ENCODE results near the gene MRPL4. TPM values are rescaled to one million over a fixed set of nuclear protein-coding genes. Genes with fewer than 3 reads are reported as not detected.

The MRPL4 gene
- total RNA-seq, 1 experiment from 2014 or later = 146 TPM

GRCh38 chr19:10292789-10293636 lies 41.0 kb downstream of the MRPL4 start:
- Histone ChIP-seq H4K20me1 (ENCODE audit: insufficient read depth) (no peaks in the 10 kb centered on the region), H3K9me2 (ENCODE audit: insufficient read depth) (no peaks in the 10 kb centered on the region), H3K4me1 (ENCODE audit: control insufficient read depth in 1 of 2, insufficient read depth in 2 of 2, low read length in 2 of 2) (peaks cover 13 to 48% of the 10 kb centered on the region in 2 experiments), H3K27me3 (ENCODE audit: insufficient read depth, low read length) (no peaks in the 10 kb centered on the region), H3K4me2 (ENCODE audit: low read length) (peak overlapping the region; percentile 100), H3K9me3 (ENCODE audit: control insufficient read depth in 1 of 2, insufficient read depth in 1 of 2, low read depth in 1 of 2, low read length in 2 of 2) (no peaks in the 10 kb centered on the region), H3K79me2 (ENCODE audit: insufficient read depth, low read length) (peaks cover 16% of the 10 kb centered on the region; the same call in 1 of the 2 replicates), H3K36me3 (ENCODE audit: control insufficient read depth in 1 of 2, insufficient read depth in 2 of 2, low read length in 2 of 2) (peaks cover 2 to 23% of the 10 kb centered on the region in 2 experiments; a peak in 2 of 4 replicates), H3K27ac (ENCODE audit: low read depth, low read length) (peak overlapping the region; percentile 48; the same call in 1 of the 2 replicates), H3K9ac (ENCODE audit: low read length) (no peak overlapping the region), H3K4me3 (replicated peaks in 1 of 2; ENCODE audit: low read depth in 1 of 2, low read length in 2 of 2) (peak overlapping the region in 1 of 2 experiments; percentile 91; a peak in 1 of 4 replicates), H2AFZ (ENCODE audit: low read depth, low read length, poor library complexity, severe bottlenecking) (no peak overlapping the region)
- ChIA-PET RAD21 (ENCODE audit: low non-redundant PET in 1 of 2, low total read pairs in 2 of 2, uncharacterized antibody in 2 of 2, unreplicated experiment in 2 of 2) (no interaction called here), CTCF (no interaction called here), POLR2A (no interaction called here)
- no TSS peak for BruUV-seq (replicated peaks)
- no peak for DNase-seq (ENCODE audit: low read depth, low spot score)
- ATAC-seq = no peak
- intact Hi-C loops (cut with micrococcal nuclease) = no loop called here
- TF ChIP-seq CTCF (IDR thresholded peaks at IDR 0.05 in 2 of 3, conservative IDR thresholded peaks at IDR 0.05 in 1 of 3; ENCODE audit: borderline replicate concordance in 1 of 3, insufficient read depth in 1 of 3, low read depth in 2 of 3, low read length in 2 of 3) (no peak), SRF (IDR thresholded peaks at IDR 0.05; ENCODE audit: low read depth) (no peak), ZBTB33 (IDR thresholded peaks at IDR 0.05; ENCODE audit: extremely low read depth, insufficient replicate concordance, low read length) (no peak), EZH2 (IDR thresholded peaks at IDR 0.05) (no peak), EGR1 (IDR thresholded peaks at IDR 0.05; ENCODE audit: low read depth) (no peak), CEBPB (IDR thresholded peaks at IDR 0.05; ENCODE audit: low read depth) (no peak), FOSL1 (IDR thresholded peaks at IDR 0.05; ENCODE audit: low read depth) (no peak), SIN3A (IDR thresholded peaks at IDR 0.05; ENCODE audit: low read depth) (no peak), ATF3 (IDR thresholded peaks at IDR 0.05) (no peak), YY1 (IDR thresholded peaks at IDR 0.05; ENCODE audit: extremely low read depth, insufficient replicate concordance, low read depth, low read length) (no peak), SP1 (IDR thresholded peaks at IDR 0.05; ENCODE audit: low read depth) (no peak), RAD21 (IDR thresholded peaks at IDR 0.05; ENCODE audit: low read depth) (no peak), JUND (IDR thresholded peaks at IDR 0.05) (no peak), ELF1 (IDR thresholded peaks at IDR 0.05; ENCODE audit: borderline replicate concordance, low read depth) (no peak), TCF7L2 (IDR thresholded peaks at IDR 0.05; ENCODE audit: borderline replicate concordance, extremely low read depth, insufficient read depth, insufficient read length) (no peak), MAX (IDR thresholded peaks at IDR 0.05) (no peak)
